ENCODE data around the gene PEX14.

The PEX14 gene

DNA sequence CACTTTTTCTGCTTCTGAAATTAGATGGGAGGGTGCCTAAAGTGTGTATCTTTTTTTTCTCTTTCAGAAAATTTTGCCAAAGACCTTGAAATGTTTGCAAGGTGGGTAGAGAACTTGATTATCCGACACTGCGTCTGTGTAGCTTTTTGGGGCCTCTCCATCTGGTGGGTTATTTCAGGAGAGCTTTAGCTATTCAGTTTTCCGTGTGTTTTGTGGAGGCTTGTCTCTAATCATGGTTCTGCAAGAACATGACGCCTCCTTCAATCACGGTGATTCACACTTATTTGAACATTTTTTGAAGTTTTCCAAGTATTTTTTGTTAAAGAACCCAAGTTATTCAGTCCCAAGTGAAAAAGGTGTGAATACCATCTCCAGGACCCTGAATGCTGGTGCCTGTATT, 40.2 kb upstream of the PEX14 start:
- no peak overlapping the region for H3K27ac ChIP-seq (ENCODE audit: low read length)
- H3K4me3 ChIP-seq (ENCODE audit: low read length): no peak overlapping the region
- no peaks in the 10 kb centered on the region for H3K36me3 ChIP-seq (ENCODE audit: control insufficient read depth, insufficient read depth, low read length)
- no peaks in the 10 kb centered on the region for H3K9me3 ChIP-seq (ENCODE audit: control insufficient read depth, insufficient read depth, low read length)
- H3K4me1 ChIP-seq (ENCODE audit: control insufficient read depth, insufficient read depth, low read length): peaks cover 2% of the 10 kb centered on the region; the same call in 1 of the 2 replicates
- no peaks in the 10 kb centered on the region for H3K27me3 ChIP-seq (ENCODE audit: control insufficient read depth, insufficient read depth, low read length)
- no peak for DNase-seq (ENCODE audit: low read depth, low spot score)
- WGBS (ENCODE audit: insufficient coverage, insufficient read length): no CpG with 5 or more reads among the region's 5 CpGs

DNA sequence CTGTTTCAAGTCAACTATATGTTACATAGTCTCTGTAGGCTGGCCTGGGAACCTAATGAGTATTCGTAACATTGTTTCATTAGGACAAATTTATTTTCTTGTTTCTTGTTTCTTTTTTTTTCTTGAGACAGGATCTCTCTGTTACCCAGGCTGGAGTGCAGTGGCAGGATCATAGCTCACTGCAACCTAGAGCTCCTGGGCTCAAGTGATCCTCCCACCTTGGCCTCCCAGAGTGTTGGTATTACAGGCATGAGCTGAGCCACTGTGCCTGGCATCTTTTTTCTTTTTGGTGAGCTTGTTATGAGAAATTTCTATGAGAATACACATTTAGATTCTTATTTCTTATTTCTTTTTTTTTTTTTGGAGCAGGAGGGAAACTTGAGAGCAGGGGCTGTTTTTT, 37.7 kb upstream of the PEX14 start:
- no CpG with 5 or more reads among the region's 1 CpG for WGBS (ENCODE audit: insufficient coverage, insufficient read length)
- no peaks in the 10 kb centered on the region for H3K36me3 ChIP-seq (ENCODE audit: control insufficient read depth, insufficient read depth, low read length)
- no peak for DNase-seq (ENCODE audit: low read depth, low spot score)
- H3K27ac ChIP-seq (ENCODE audit: low read length): no peak overlapping the region
- H3K4me3 ChIP-seq (ENCODE audit: low read length): no peak overlapping the region
- H3K27me3 ChIP-seq (ENCODE audit: control insufficient read depth, insufficient read depth, low read length): no peaks in the 10 kb centered on the region
- H3K9me3 ChIP-seq (ENCODE audit: control insufficient read depth, insufficient read depth, low read length): no peaks in the 10 kb centered on the region
- H3K4me1 ChIP-seq (ENCODE audit: control insufficient read depth, insufficient read depth, low read length): no peaks in the 10 kb centered on the region

DNA sequence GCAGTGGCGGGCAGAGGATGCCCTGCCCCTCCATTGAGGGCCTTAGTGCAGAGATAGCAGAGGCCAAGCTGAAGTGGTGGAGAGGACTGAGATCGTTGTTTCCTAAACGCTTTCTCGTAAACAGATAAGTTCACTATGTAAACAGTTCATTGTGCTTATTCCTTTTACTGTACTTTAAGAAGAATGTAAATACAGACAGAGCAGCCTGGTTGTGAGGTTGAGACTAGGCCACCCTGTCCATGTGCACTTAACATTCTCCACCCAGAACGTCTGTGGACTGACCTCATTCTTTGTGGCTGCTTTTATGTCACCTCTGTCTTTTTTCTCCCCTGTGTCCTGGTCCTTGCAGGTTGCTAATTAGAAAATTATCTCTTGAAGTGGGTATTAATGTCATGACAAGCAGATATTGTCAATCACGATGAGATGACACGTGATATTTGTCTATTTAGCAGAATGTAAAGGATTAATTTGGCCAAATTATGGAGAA, 36.0 kb upstream of the PEX14 start:
- H3K27me3 ChIP-seq (ENCODE audit: control insufficient read depth, insufficient read depth, low read length): no peaks in the 10 kb centered on the region
- H3K9me3 ChIP-seq (ENCODE audit: control insufficient read depth, insufficient read depth, low read length): no peaks in the 10 kb centered on the region
- no peaks in the 10 kb centered on the region for H3K4me1 ChIP-seq (ENCODE audit: control insufficient read depth, insufficient read depth, low read length)
- no CpG with 5 or more reads among the region's 7 CpGs for WGBS (ENCODE audit: insufficient coverage, insufficient read length)
- H3K36me3 ChIP-seq (ENCODE audit: control insufficient read depth, insufficient read depth, low read length): no peaks in the 10 kb centered on the region
- no peak overlapping the region for H3K27ac ChIP-seq (ENCODE audit: low read length)
- H3K4me3 ChIP-seq (ENCODE audit: low read length): no peak overlapping the region
- DNase-seq (ENCODE audit: low read depth, low spot score): no peak

DNA sequence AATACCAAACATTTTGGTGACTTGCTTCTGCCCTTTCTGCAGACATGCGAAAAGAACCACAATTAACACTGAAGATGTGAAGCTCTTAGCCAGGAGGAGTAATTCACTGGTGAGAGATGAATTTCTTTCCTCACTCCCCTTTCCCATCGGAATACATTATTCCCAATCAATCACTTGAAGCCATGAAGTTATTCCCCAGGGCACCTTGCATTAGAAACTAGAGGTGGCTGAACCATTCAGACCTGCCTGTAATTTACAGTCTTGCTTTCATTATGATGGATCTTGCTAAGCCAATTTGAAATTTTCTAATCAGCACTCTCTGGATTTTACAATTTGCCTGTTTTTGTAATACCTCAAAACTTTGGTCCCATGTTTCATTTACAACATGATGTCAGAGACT, 34.4 kb upstream of the PEX14 start:
- Histone ChIP-seq H3K4me1 (ENCODE audit: control insufficient read depth, insufficient read depth, low read length) (no peaks in the 10 kb centered on the region), H3K9me3 (ENCODE audit: control insufficient read depth, insufficient read depth, low read length) (no peaks in the 10 kb centered on the region), H3K4me3 (ENCODE audit: low read length) (no peak overlapping the region), H3K27ac (ENCODE audit: low read length) (no peak overlapping the region), H3K36me3 (ENCODE audit: control insufficient read depth, insufficient read depth, low read length) (no peaks in the 10 kb centered on the region), H3K27me3 (ENCODE audit: control insufficient read depth, insufficient read depth, low read length) (no peaks in the 10 kb centered on the region)
- no peak for DNase-seq (ENCODE audit: low read depth, low spot score)
- WGBS (ENCODE audit: insufficient coverage, insufficient read length): no CpG with 5 or more reads among the region's 2 CpGs

DNA sequence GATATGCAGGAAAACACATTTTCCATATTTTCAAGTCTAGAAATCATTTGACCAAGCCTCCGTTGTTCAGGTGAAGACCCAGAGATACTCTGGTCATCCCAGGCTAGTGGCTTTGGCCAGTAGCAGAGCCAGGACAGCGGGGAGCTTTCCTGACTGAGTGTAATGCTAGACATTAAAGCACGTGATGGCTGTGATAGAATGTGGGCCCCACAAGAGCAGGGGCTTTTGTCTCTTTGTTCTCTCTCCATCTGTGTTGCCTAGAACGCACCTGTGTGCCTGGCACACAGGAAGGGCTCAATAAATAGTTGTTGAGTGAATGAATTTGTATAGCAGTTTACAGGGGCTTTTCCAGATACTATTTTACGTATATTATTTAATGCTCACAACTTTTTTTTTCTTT, 34.0 kb upstream of the PEX14 start:
- Histone ChIP-seq H3K27me3 (ENCODE audit: control insufficient read depth, insufficient read depth, low read length) (no peaks in the 10 kb centered on the region), H3K4me3 (ENCODE audit: low read length) (no peak overlapping the region), H3K27ac (ENCODE audit: low read length) (no peak overlapping the region), H3K9me3 (ENCODE audit: control insufficient read depth, insufficient read depth, low read length) (no peaks in the 10 kb centered on the region), H3K4me1 (ENCODE audit: control insufficient read depth, insufficient read depth, low read length) (no peaks in the 10 kb centered on the region), H3K36me3 (ENCODE audit: control insufficient read depth, insufficient read depth, low read length) (no peaks in the 10 kb centered on the region)
- no peak for DNase-seq (ENCODE audit: low read depth, low spot score)
- no CpG with 5 or more reads among the region's 5 CpGs for WGBS (ENCODE audit: insufficient coverage, insufficient read length)

DNA sequence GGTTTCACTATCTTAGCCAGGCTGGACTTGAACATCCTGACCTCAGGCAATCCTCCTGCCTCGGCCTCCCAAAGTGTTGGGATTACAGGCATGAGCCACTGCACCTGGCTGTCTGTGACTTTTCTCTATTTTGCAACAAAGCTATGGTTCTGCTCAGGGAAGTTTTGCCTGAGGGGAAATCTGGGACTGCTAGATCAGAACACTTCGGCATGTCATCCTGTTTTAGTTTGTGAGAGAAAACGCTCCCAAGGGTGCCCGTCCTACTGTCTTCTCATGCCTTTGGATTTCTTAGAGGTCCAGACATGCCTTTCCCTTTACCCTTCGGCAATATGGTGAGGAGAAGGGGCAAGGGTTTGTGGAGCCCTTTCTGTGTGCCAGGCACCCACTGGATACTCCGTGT, 30.5 kb upstream of the PEX14 start:
- no peak overlapping the region for H3K27ac ChIP-seq (ENCODE audit: low read length)
- no peaks in the 10 kb centered on the region for H3K4me1 ChIP-seq (ENCODE audit: control insufficient read depth, insufficient read depth, low read length)
- no peak overlapping the region for H3K4me3 ChIP-seq (ENCODE audit: low read length)
- DNase-seq (ENCODE audit: low read depth, low spot score): no peak
- no peaks in the 10 kb centered on the region for H3K9me3 ChIP-seq (ENCODE audit: control insufficient read depth, insufficient read depth, low read length)
- no peaks in the 10 kb centered on the region for H3K27me3 ChIP-seq (ENCODE audit: control insufficient read depth, insufficient read depth, low read length)
- no peaks in the 10 kb centered on the region for H3K36me3 ChIP-seq (ENCODE audit: control insufficient read depth, insufficient read depth, low read length)
- WGBS (ENCODE audit: insufficient coverage, insufficient read length): no CpG with 5 or more reads among the region's 6 CpGs

DNA sequence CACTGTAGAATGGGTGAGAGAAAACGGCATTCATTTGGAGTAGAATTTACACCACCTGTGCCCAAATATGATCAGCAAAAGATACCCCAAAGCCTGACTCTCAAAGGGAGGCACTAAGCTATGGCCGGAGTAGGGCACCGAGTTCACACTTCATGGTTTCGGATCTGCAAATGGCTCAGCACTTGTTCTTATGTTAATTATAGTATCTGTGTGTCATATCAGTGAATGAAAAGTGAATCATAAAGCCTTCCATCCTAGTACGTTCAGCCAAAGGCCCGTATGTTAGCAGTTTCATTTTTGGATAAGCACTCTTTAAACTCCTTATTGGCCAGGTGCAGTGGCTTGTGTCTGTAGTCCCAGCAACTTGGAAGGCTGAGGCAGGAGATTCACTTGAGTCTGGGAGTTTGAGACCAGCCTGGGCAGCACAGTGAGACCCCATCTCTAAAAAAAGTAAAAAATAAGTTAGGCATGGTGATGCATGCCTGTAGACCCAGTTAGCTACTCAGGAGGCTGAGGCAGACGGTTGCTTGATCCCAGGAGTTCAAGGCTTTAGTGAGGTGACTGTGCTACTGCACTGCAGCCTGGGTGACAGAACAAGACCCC, 29.9 kb upstream of the PEX14 start:
- no CpG with 5 or more reads among the region's 7 CpGs for WGBS (ENCODE audit: insufficient coverage, insufficient read length)
- no peaks in the 10 kb centered on the region for H3K36me3 ChIP-seq (ENCODE audit: control insufficient read depth, insufficient read depth, low read length)
- no peak overlapping the region for H3K27ac ChIP-seq (ENCODE audit: low read length)
- H3K9me3 ChIP-seq (ENCODE audit: control insufficient read depth, insufficient read depth, low read length): no peaks in the 10 kb centered on the region
- no peaks in the 10 kb centered on the region for H3K27me3 ChIP-seq (ENCODE audit: control insufficient read depth, insufficient read depth, low read length)
- no peaks in the 10 kb centered on the region for H3K4me1 ChIP-seq (ENCODE audit: control insufficient read depth, insufficient read depth, low read length)
- no peak for DNase-seq (ENCODE audit: low read depth, low spot score)
- no peak overlapping the region for H3K4me3 ChIP-seq (ENCODE audit: low read length)

DNA sequence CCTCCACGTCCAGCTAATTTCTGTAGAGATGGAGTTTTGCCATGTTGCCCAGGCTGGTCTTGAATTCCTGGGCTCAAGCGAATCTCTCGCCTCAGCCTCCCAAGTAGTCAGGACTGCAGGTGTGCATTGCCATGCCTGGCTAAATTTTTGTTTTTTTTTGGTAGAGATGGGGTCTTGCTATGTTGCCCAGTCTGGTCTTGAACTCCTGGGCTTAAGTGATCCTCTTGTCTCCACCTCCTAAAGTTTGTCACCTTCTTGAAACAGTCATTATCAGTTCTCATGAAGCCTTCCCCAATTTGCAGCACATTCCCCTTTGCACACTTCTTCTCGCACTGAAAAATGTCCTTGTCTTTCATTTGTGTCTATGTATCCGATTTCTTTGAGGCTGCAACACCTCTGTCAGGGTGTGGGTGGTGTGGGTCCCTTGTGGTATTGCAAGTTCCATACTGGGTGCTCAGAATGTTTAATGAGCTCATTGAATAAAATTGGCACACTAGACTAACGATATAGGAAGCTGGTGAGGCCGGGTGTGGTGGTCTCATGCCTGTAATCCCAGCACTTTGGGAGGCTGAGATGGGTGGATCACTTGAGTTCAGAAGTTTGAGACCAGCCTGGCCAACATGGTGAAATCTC, 27.8 kb upstream of the PEX14 start:
- no peak overlapping the region for H3K4me3 ChIP-seq (ENCODE audit: low read length)
- no peak overlapping the region for H3K27ac ChIP-seq (ENCODE audit: low read length)
- no peaks in the 10 kb centered on the region for H3K27me3 ChIP-seq (ENCODE audit: control insufficient read depth, insufficient read depth, low read length)
- peaks cover 3% of the 10 kb centered on the region for H3K4me1 ChIP-seq (ENCODE audit: control insufficient read depth, insufficient read depth, low read length)
- no CpG with 5 or more reads among the region's 7 CpGs for whole genome bisulfite sequencing (ENCODE audit: insufficient coverage, insufficient read length)
- no peaks in the 10 kb centered on the region for H3K9me3 ChIP-seq (ENCODE audit: control insufficient read depth, insufficient read depth, low read length)
- H3K36me3 ChIP-seq (ENCODE audit: control insufficient read depth, insufficient read depth, low read length): no peaks in the 10 kb centered on the region; the same call in 1 of the 2 replicates
- no peak for DNase-seq (ENCODE audit: low read depth, low spot score)

DNA sequence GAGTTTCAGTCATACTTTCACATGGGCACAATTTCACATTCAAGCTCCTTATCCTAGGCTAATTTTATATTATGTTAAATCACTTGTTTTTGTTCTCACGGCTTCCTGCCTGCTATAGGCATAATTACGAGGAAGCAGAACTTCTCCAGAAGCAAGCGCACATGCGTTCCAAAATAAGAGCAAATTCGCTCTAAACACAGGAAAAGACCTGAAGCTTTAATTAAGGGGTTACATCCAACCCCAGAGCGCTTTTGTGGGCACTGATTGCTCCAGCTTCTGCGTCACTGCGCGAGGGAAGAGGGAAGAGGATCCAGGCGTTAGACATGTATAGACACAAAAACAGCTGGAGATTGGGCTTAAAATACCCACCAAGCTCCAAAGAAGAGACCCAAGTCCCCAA, 25.0 kb upstream of the PEX14 start, which contains the start of gene CORT:
Gene CORT, plus strand, starts transcription at position 281 of the 400 bp plus-strand sequence. CDS start 193 bp downstream, outside the sequence.
- Histone ChIP-seq H3K4me1 (ENCODE audit: control insufficient read depth, insufficient read depth, low read length) (peaks cover 3% of the 10 kb centered on the region), H3K27ac (ENCODE audit: low read length) (no peak within 1 kb of the TSS), H3K27me3 (ENCODE audit: control insufficient read depth, insufficient read depth, low read length) (no peaks in the 10 kb centered on the region), H3K36me3 (ENCODE audit: control insufficient read depth, insufficient read depth, low read length) (no peaks in the 10 kb centered on the region; the same call in 1 of the 2 replicates), H3K4me3 (ENCODE audit: low read length) (no peak within 1 kb of the TSS), H3K9me3 (ENCODE audit: control insufficient read depth, insufficient read depth, low read length) (no peaks in the 10 kb centered on the region)
- no peak for DNase-seq (ENCODE audit: low read depth, low spot score)
- WGBS (ENCODE audit: insufficient coverage, insufficient read length): no CpG with 5 or more reads among the region's 10 CpGs

DNA sequence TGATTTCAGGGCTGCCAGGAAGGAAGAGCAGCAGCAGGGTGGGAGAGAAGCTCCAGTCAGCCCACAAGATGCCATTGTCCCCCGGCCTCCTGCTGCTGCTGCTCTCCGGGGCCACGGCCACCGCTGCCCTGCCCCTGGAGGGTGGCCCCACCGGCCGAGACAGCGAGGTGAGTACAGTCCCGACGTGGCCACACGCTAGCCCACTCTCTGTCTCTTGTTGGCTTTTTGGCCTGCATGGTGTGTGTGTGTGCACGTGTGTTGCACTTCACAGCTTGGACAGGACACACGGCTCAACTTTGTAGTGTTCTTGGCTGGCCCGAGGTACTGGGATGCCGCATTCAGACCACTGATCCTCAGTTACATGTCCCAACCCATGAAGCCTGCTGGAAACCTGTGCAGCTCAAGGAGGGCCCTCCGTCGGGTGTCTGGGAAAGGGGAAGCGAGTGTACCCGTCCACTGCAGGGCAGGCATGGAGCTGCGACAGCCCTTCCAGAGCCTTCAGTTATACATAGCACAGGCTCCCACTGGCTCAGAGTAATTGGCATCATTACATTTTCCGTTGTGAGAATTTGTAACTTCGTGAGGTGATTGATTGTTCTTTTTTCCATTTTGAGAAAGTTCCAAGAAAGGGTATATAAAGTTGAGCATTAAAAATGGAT, 24.5 kb upstream of the PEX14 start:
- no CpG with 5 or more reads among the region's 21 CpGs for WGBS (ENCODE audit: insufficient coverage, insufficient read length)
- Histone ChIP-seq H3K4me3 (ENCODE audit: low read length) (no peak overlapping the region), H3K36me3 (ENCODE audit: control insufficient read depth, insufficient read depth, low read length) (no peaks in the 10 kb centered on the region; the same call in 1 of the 2 replicates), H3K4me1 (ENCODE audit: control insufficient read depth, insufficient read depth, low read length) (peaks cover 3% of the 10 kb centered on the region), H3K27me3 (ENCODE audit: control insufficient read depth, insufficient read depth, low read length) (no peaks in the 10 kb centered on the region), H3K9me3 (ENCODE audit: control insufficient read depth, insufficient read depth, low read length) (no peaks in the 10 kb centered on the region), H3K27ac (ENCODE audit: low read length) (no peak overlapping the region)
- no peak for DNase-seq (ENCODE audit: low read depth, low spot score)
